Measurements from ENCODE around the gene FBXL12.

GRCh38 chr19:9793071-9793591 is 25.7 kb downstream of the FBXL12 start:
- TF ChIP-seq CTCF (conservative IDR thresholded peaks at IDR 0.05; ENCODE audit: low read depth, low read length): no peak
- TF ChIP-seq RFX5 (IDR thresholded peaks at IDR 0.05; ENCODE audit: low read depth, low read length): no peak
- TF ChIP-seq MXI1 (IDR thresholded peaks at IDR 0.05; ENCODE audit: borderline replicate concordance, low read depth, low read length): no peak
- no peak for TF ChIP-seq CEBPB (IDR thresholded peaks at IDR 0.05; ENCODE audit: low read depth, low read length)
